Stomach (tissue), 9 donors: ENCODE measurements around the gene MYF6. TPM values are rescaled to one million over a fixed set of nuclear protein-coding genes. Genes with fewer than 3 reads are reported as not detected.

Experiments used
- DNase-seq, 2 donors: peaks; one replicate each; pipeline versions ENCODE4 v3.0.0 to v3.0.0-alpha.2; 2013 to 2019
- H3K27ac ChIP-seq, 5 donors: fragments of 200-600 bp in 4 of 5; sonication (generic) in 4 of 5; one replicate each; pipeline ENCODE4 v1.5.1; 2013 to 2019; ENCODE audit warnings: mild to moderate bottlenecking in 1 of 5, moderate library complexity in 1 of 5
- H3K27me3 ChIP-seq, 3 donors: fragments of 200-600 bp; sonication (generic); one replicate each; pipeline ENCODE4 v1.5.1; 2017 to 2019; ENCODE audit warnings: mixed run types in 1 of 3
- H3K36me3 ChIP-seq, 4 donors: fragments of 200-600 bp; sonication (generic); 1 replicate in 3 of 4; 2 replicates in 1 of 4; pipeline ENCODE4 v1.5.1; 2016 to 2019
- H3K4me1 ChIP-seq, 4 donors: fragments of 200-600 bp; sonication (generic); one replicate each; pipeline ENCODE4 v1.5.1; 2016 to 2019
- H3K4me3 ChIP-seq, 4 donors: fragments of 200-600 bp; sonication (generic) in 3 of 4; one replicate each; pipeline ENCODE4 v1.5.1; 2016 to 2019; ENCODE audit warnings: mild to moderate bottlenecking in 1 of 4
- H3K9me3 ChIP-seq, 4 donors: fragments of 200-600 bp; sonication (generic); one replicate each; pipeline ENCODE4 v1.5.1; 2016 to 2019
- CTCF ChIP-seq, 7 experiments: fragments of 450-650 bp in 4 of 7; fragments of 200-600 bp in 3 of 7; sonication (generic) in 3 of 7; IDR thresholded peaks; one replicate each; pipeline ENCODE4 v1.5.1; 2016 to 2019; ENCODE audit warnings: antibody characterized with exemption in 7 of 7, control low read depth in 2 of 7, mild to moderate bottlenecking in 1 of 7
- EP300 ChIP-seq: sonication (generic); formaldehyde crosslinking; IDR thresholded peaks from one replicate; pipeline ENCODE4 v1.6.1; 2017; ENCODE audit warnings: antibody characterized with exemption
- POLR2A ChIP-seq, 4 donors: fragments of 450-650 bp; IDR thresholded peaks; one replicate each; pipeline ENCODE4 v1.6.1; 2016; ENCODE audit warnings: antibody characterized with exemption in 4 of 4, control low read depth in 2 of 4, mild to moderate bottlenecking in 1 of 4, moderate library complexity in 1 of 4
- POLR2AphosphoS5 ChIP-seq, 3 donors: sonication (generic); formaldehyde crosslinking; IDR thresholded peaks; one replicate each; pipeline ENCODE4 v1.6.1; 2016; ENCODE audit warnings: antibody characterized with exemption in 3 of 3
- WGBS, 5 donors: extraction: QIAGEN DNeasy Blood & Tissue Kit in 3 of 5; methylation state at CpG; one replicate each; pipeline versions ENCODE4 v1.1.5 to v1.1.7; 2013 to 2018; 5-methylcytosine and 5-hydroxymethylcytosine counted together
- intact Hi-C: fragments of 100-400 bp; cut with DNase I; formaldehyde crosslinking; loops from one replicate; pipeline ENCODE4 v1.15.1; 2023; ENCODE audit warnings: low total_unique reads
- polyA plus RNA-seq, 3 donors: library from polyadenylated mRNA; stranded (reverse); fragments of 200-250 nt; gene quantifications; one replicate each; pipeline ENCODE4 v1.2.3, GENCODE V29; 2013
- total RNA-seq, 5 donors: library from RNA; depleted of rRNA; stranded (reverse); fragments of >200 nt; gene quantifications; one replicate each; pipeline versions ENCODE4 v1.1.0 to v1.2.3, GENCODE V29; 2014 to 2016
- donor health status: healthy with polysubstance abuse.
- donor health status: Bipolar disorder and iron deficiency.
- donor health status: healthy.

MYF6 gene
- total and polyA plus RNA-seq, 8 donors: 2.1 TPM; not detected in 7

GRCh38 chr12:80692114-80692513 lies 15.3 kb upstream of the MYF6 start:
- Histone ChIP-seq H3K4me1 (peaks cover 0 to 7% (median 3%) of the 10 kb centered on the region in 4 donors), H3K27ac (no peak overlapping the region), H3K9me3 (no peaks in the 10 kb centered on the region), H3K36me3 (no peaks in the 10 kb centered on the region), H3K27me3 (no peaks in the 10 kb centered on the region), H3K4me3 (no peak overlapping the region)
- TF ChIP-seq POLR2AphosphoS5 (IDR thresholded peaks at IDR 0.05): no peak
- TF ChIP-seq POLR2A (IDR thresholded peaks at IDR 0.05): no peak
- no peak for TF ChIP-seq EP300
- no peak for TF ChIP-seq CTCF (IDR thresholded peaks at IDR 0.05)
- intact Hi-C loops: no loop called here
- peak in 1 of 2 donors; percentile 19 for DNase-seq
- WGBS, 5 donors: 69 to 91% (median 78%) methylated on average over 1 of the region's 1 CpG

GRCh38 chr12:80697270-80697887 lies 10.1 kb upstream of the MYF6 start:
- no peaks in the 10 kb centered on the region for H3K27me3 ChIP-seq
- no peak for DNase-seq
- H3K4me3 ChIP-seq: no peak overlapping the region
- intact Hi-C loops: no loop called here
- no peaks in the 10 kb centered on the region for H3K36me3 ChIP-seq
- 51 to 76% (median 73%) methylated on average over 2 of the region's 2 CpGs for WGBS, 5 donors
- TF ChIP-seq POLR2A (IDR thresholded peaks at IDR 0.05): no peak
- no peaks in the 10 kb centered on the region for H3K4me1 ChIP-seq
- no peak overlapping the region for H3K27ac ChIP-seq
- H3K9me3 ChIP-seq: no peaks in the 10 kb centered on the region

- Histone ChIP-seq H3K4me3 (no peak overlapping the region), H3K27ac (no peak overlapping the region), H3K9me3 (no peaks in the 10 kb centered on the region), H3K4me1 (peaks cover 0 to 7% (median 3%) of the 10 kb centered on the region in 4 donors), H3K27me3 (no peaks in the 10 kb centered on the region), H3K36me3 (no peaks in the 10 kb centered on the region)
- intact Hi-C loops: no loop called here
- 77 to 85% (median 80%) methylated on average over 7 of the region's 7 CpGs for WGBS, 5 donors
- TF ChIP-seq POLR2A (IDR thresholded peaks at IDR 0.05) (no peak), EP300 (no peak), CTCF (IDR thresholded peaks at IDR 0.05) (no peak), POLR2AphosphoS5 (IDR thresholded peaks at IDR 0.05) (no peak)
- DNase-seq: no peak
Observed at GRCh38 chr12:80698256-80698655, 9.2 kb upstream of the MYF6 start.

DNA sequence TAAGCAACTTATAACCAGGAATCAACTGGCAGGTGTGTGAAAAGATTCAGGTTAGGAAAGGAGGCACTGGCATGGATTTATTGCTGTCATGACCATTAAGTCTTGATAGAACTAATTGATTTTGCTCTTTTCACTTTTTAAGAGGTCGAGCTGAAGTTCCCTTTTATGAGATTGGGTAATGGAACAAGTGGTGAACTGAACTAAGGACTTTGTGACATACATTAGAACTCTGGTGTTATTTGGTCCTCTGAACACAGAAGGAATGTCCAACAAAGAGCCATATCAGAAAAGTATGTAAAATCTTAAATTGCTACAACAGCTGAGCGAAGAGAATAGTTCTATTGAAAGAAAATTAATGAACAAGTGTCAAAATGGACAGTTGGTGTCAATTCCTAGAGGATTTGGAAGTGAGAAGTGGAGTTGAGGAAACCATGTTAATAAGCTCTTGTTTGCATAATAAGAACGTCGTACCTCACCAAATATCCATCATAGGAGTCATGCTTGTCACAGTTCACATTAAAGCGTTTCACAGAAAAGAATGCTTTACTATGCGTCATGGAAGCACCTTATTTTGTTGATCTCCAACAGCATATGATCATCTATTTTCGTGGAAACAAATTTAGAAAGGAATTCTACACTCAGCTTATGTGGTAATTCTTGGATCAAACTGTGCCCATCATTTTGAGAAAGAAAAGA lies 8.4 kb upstream of the MYF6 start:
- Histone ChIP-seq H3K36me3 (no peaks in the 10 kb centered on the region), H3K4me1 (peaks cover 0 to 9% (median 3%) of the 10 kb centered on the region in 4 donors), H3K9me3 (no peaks in the 10 kb centered on the region), H3K4me3 (no peak overlapping the region), H3K27ac (no peak overlapping the region), H3K27me3 (no peaks in the 10 kb centered on the region)
- 74 to 85% (median 79%) methylated on average over 7 of the region's 7 CpGs for WGBS, 5 donors
- TF ChIP-seq POLR2AphosphoS5 (IDR thresholded peaks at IDR 0.05) (no peak), POLR2A (IDR thresholded peaks at IDR 0.05) (no peak), CTCF (IDR thresholded peaks at IDR 0.05) (no peak), EP300 (no peak)
- intact Hi-C loops: no loop called here
- no peak for DNase-seq

DNA sequence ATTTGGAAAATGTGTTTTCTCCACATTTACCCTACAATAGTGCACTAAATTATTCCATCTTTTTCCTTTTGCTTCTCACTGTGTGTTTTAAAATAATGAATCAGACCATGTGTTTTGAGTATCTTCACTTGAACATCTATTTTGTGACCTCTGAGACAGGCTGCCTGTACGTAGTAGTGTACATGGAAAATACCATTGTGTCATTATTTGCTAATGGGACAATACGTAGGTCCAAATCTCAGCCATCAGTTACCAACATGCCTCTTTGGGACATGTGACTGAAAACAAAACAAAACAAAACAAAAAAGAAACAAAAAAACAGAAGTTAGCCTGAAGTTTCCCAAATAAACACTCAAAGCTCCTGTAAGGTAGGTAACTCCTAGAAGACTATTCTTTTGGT lies 7.1 kb upstream of the MYF6 start:
- H3K4me1 ChIP-seq: peaks cover 0 to 9% (median 3%) of the 10 kb centered on the region in 4 donors
- 65 to 84% (median 77%) methylated on average over 2 of the region's 2 CpGs for WGBS, 5 donors
- no peak overlapping the region for H3K4me3 ChIP-seq
- intact Hi-C loops: no loop called here
- no peak overlapping the region for H3K27ac ChIP-seq
- H3K27me3 ChIP-seq: no peaks in the 10 kb centered on the region
- H3K9me3 ChIP-seq: no peaks in the 10 kb centered on the region
- no peaks in the 10 kb centered on the region for H3K36me3 ChIP-seq
- TF ChIP-seq POLR2AphosphoS5 (IDR thresholded peaks at IDR 0.05) (no peak), POLR2A (IDR thresholded peaks at IDR 0.05) (no peak), EP300 (no peak), CTCF (IDR thresholded peaks at IDR 0.05) (no peak)
- no peak for DNase-seq
